Activated CD8-positive, alpha-beta T cell treated with anti-CD3 and anti-CD28 coated beads for 36 hours (primary cell): ENCODE results near the gene STAT2. TPM values are rescaled to one million over a fixed set of nuclear protein-coding genes. Genes with fewer than 3 reads are reported as not detected.
"Not testable (repeated sequence)": the region's sequence is repeated elsewhere in the genome, so short reads cannot be mapped to it uniquely, and the experiment has no call there.

Experiments used
- ATAC-seq: fragments of 200-7000 bp; cut with Tn5 transposase; one replicate; pipeline ENCODE4 v1.10.0; 2021; ENCODE audit warnings: mild to moderate bottlenecking, moderate library complexity
- CTCF ChIA-PET: fragments of 350-600 bp; sonication (Branson Sonifier 250); formaldehyde crosslinking; loops from one replicate; lab custom pipeline; 2021; ENCODE audit warnings: antibody characterized with exemption; lab: Charles Lee
- POLR2A ChIA-PET: fragments of 350-600 bp; sonication (Branson Sonifier 250); formaldehyde crosslinking; loops from one replicate; lab custom pipeline; 2021; ENCODE audit warnings: antibody characterized with exemption; lab: Charles Lee
- DNase-seq: peaks from one replicate; pipeline ENCODE4 v3.0.0-alpha.2; 2020
- H3K27ac Mint-ChIP-seq: one replicate; pipeline ENCODE4 v1.8.0; 2021; ENCODE audit warnings: mild to moderate bottlenecking, mixed read lengths
- H3K27me3 Mint-ChIP-seq: one replicate; pipeline ENCODE4 v1.8.0; 2021; ENCODE audit warnings: mixed read lengths
- H3K36me3 Mint-ChIP-seq: one replicate; pipeline ENCODE4 v1.8.0; 2021; ENCODE audit warnings: low read depth, mixed read lengths
- H3K4me1 Mint-ChIP-seq: one replicate; pipeline ENCODE4 v1.8.0; 2021; ENCODE audit warnings: low read depth, mixed read lengths
- H3K4me3 Mint-ChIP-seq: one replicate; pipeline ENCODE4 v1.8.0; 2021; ENCODE audit warnings: mild to moderate bottlenecking, moderate library complexity, mixed read lengths
- H3K9me3 Mint-ChIP-seq: one replicate; pipeline ENCODE4 v1.8.0; 2021; ENCODE audit warnings: mixed read lengths
- intact Hi-C: fragments of 100-400 bp; cut with micrococcal nuclease; formaldehyde crosslinking; loops from one replicate; pipeline ENCODE4 v1.10.0; 2022
- total RNA-seq, 2 experiments: library from RNA; stranded (reverse); gene quantifications; one replicate each; pipeline ENCODE4 v1.2.3, GENCODE V29; 2021
- TF ChIP-seq, protein P1 (sequence below): fragments of 200-600 bp; IDR thresholded peaks from one replicate; pipeline ENCODE4 v1.8.0; 2022; ENCODE audit warnings: antibody characterized with exemption, mild to moderate bottlenecking

Gene STAT2
- total RNA-seq, 2 experiments from 2014 or later, result 64.4 to 69.7 TPM

DNA sequence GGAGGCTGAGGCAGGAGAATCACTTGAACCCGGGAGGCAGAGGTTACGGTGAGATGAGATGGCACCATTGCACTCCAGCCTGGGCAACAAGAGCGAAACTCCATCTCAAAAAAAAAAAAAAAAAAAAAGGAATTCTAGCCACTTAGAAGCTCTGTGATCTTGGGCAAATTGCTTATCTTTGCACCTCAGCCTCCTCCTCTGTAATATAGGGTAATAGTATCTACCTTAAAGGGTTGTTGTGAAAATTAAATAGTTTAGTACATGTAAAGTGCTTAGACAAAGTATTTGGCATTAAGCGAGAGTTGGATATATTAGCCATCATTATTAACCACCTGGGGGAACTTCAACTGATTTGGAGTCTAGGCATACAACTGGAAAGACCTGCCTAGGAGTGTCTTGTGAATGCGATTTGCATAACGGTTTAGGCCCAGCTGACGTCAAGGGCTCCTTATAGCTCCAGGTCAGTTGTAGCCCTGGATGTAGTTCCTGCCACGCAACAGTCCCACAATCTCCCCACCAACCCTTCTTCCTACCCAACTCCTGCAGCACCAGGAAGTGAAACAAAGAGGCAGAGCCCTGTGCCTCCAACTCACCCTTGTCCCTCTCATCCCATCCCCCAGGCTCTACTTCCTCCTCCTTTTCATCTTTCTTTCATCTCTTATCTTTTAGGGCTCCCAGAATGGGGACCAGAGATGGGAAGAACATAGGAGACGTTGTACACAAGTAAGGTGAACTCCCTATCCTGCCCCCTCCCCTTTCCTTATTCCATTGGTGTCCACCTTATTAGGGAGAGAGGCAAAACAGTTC is 23.3 kb downstream of the STAT2 start:
- peaks cover 51% of the 10 kb centered on the region for H3K4me1 Mint-ChIP-seq
- no peak for DNase-seq
- POLR2A ChIA-PET, result interaction anchor here (0.5 to 5.6 kb wide), 7 partner anchors 13 to 131 kb away, joined by 3 to 42 read pairs (median 3); partner anchors contain the start of genes SPRYD4 and STAT2
- peaks cover 20% of the 10 kb centered on the region for H3K36me3 Mint-ChIP-seq
- intact Hi-C loops, result no loop called here
- H3K27ac Mint-ChIP-seq, result peak overlapping the region; percentile 66
- H3K4me3 Mint-ChIP-seq, result no peak overlapping the region
- no peaks in the 10 kb centered on the region for H3K9me3 Mint-ChIP-seq
- TF ChIP-seq, protein P1, sequence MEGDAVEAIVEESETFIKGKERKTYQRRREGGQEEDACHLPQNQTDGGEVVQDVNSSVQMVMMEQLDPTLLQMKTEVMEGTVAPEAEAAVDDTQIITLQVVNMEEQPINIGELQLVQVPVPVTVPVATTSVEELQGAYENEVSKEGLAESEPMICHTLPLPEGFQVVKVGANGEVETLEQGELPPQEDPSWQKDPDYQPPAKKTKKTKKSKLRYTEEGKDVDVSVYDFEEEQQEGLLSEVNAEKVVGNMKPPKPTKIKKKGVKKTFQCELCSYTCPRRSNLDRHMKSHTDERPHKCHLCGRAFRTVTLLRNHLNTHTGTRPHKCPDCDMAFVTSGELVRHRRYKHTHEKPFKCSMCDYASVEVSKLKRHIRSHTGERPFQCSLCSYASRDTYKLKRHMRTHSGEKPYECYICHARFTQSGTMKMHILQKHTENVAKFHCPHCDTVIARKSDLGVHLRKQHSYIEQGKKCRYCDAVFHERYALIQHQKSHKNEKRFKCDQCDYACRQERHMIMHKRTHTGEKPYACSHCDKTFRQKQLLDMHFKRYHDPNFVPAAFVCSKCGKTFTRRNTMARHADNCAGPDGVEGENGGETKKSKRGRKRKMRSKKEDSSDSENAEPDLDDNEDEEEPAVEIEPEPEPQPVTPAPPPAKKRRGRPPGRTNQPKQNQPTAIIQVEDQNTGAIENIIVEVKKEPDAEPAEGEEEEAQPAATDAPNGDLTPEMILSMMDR, result no peak
- H3K27me3 Mint-ChIP-seq, result no peaks in the 10 kb centered on the region
- ATAC-seq, result no peak
- CTCF ChIA-PET, result interaction anchor here (0.8 to 3.3 kb wide), 4 partner anchors 10 to 128 kb away, joined by 4 to 13 read pairs (median 6); partner anchors contain the start of gene STAT2

DNA sequence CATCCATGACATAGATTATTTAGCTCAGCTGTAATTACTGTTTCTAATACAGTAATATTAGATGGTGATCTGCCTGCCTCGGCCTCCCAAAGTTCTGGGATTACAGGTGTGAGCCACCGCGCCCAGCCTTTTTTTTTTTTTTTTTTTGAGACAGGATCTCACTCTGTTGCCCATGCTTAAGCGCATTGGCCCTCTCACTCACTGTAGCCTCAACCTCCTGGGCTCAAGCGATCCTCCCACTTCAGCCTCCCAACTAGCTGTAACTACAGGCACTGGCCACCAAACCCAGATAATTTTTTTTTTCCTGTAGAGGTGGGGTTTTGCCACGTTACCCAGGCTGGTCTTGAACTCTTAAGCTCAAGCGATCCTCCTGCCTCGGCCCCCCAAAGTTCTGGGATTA is 24.4 kb downstream of the STAT2 start:
- H3K27ac Mint-ChIP-seq, result peak overlapping the region; percentile 18
- H3K27me3 Mint-ChIP-seq, H3K4me3 Mint-ChIP-seq, DNase-seq, H3K9me3 Mint-ChIP-seq, ATAC-seq, intact Hi-C loops: not testable (repeated sequence)
- H3K4me1 Mint-ChIP-seq, result peaks cover 55% of the 10 kb centered on the region
- CTCF ChIA-PET, result interaction anchor here (1.5 to 3.3 kb wide), 2 partner anchors 24 to 128 kb away, joined by 4 to 13 read pairs; partner anchors contain the start of gene STAT2
- POLR2A ChIA-PET, result interaction anchor here (1.0 to 3.8 kb wide), 6 partner anchors 15 to 37 kb away, joined by 3 to 28 read pairs (median 4); partner anchors contain the start of genes CNPY2 and STAT2
- peaks cover 23% of the 10 kb centered on the region for H3K36me3 Mint-ChIP-seq

DNA sequence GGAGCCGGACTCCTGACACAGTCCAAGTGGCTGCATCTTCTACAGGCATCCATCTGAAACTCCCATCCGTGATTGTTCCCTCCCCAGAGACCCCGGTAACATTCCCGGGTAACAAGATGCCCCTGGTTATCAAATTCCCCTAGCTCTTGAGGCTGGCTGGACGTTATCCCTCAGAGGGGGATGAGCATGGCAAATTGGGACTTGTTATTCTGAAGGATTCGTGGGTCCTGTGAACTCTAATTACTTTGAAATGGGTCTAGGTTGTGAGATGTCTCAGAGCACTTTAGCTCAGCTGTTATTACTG is 25.5 kb downstream of the STAT2 start:
- no peak for DNase-seq
- H3K36me3 Mint-ChIP-seq, result peaks cover 15% of the 10 kb centered on the region
- TF ChIP-seq, protein P1, result no peak
- peak overlapping the region; percentile 86 for H3K4me3 Mint-ChIP-seq
- CTCF ChIA-PET, result interaction anchor here (2.9 to 3.3 kb wide), 2 partner anchors 25 to 130 kb away, joined by 10 to 13 read pairs; partner anchors contain the start of gene STAT2
- intact Hi-C loops, result loop anchor here (1.0 kb wide), 1 partner anchor 134 kb away; the partner anchor contains the start of gene SPRYD4
- H3K9me3 Mint-ChIP-seq, result no peaks in the 10 kb centered on the region
- H3K27ac Mint-ChIP-seq, result peak overlapping the region; percentile 99
- no peaks in the 10 kb centered on the region for H3K27me3 Mint-ChIP-seq
- no peak for ATAC-seq
- POLR2A ChIA-PET, result interaction anchor here (0.8 to 3.8 kb wide), 6 partner anchors 10 to 196 kb away, joined by 3 to 28 read pairs (median 4); partner anchors contain the start of genes CNPY2, CS, STAT2 and TIMELESS
- peaks cover 45% of the 10 kb centered on the region for H3K4me1 Mint-ChIP-seq

DNA sequence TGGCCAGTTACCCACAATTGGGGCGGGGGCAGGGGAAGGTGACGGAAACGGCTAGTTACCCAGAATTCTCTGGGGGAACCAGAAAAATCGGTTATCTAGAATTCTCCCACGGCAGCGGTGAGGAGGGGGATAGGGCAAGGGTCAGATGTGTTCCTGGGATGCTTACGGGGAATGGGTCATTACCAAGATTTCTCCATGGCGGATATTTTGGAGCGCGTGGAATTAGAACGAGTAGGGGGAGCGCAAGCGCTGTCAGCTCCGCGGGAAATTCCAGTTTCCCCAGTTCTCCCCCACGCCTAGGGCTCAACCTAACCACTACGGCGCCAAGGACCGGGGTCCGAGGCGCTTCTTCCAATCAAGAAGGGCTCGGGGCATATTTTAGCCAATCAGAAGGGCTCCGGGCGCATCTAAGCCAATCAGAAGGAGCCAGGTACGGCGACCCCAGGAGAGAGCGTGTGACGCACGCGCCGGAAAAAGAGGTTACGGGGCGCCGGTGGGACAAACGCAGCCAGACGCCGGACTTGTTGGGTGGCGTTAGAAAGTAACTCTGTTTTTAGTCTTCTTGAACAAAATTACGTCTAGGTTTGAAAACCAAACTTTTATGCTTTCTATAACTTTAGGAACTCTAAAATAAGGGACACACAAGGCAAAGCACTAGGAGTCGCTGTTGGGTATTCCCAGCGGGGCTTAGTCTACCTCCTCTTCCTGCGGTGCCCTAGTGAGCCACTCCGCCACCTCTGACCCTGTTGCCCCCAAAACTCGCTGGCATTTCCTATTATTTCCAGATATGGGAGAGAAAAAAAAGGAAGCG is 26.0 kb downstream of the STAT2 start, which contains the start of gene PAN2:
PAN2 (minus strand) TSS at position 322 of the 811 bp plus-strand sequence. CDS start 906 bp downstream, outside the sequence.
- intact Hi-C loops, result loop anchor here (1.0 kb wide), 1 partner anchor 134 kb away; the partner anchor contains the start of gene SPRYD4
- peak; percentile 98 for DNase-seq
- peak; percentile 87 for ATAC-seq
- H3K27me3 Mint-ChIP-seq, result no peaks in the 10 kb centered on the region
- CTCF ChIA-PET, result interaction anchor here (0.9 to 3.3 kb wide), 8 partner anchors 9 to 216 kb away, joined by 3 to 13 read pairs (median 4); partner anchors contain the start of genes STAT2, TIMELESS and ZC3H10
- peaks cover 40% of the 10 kb centered on the region for H3K4me1 Mint-ChIP-seq
- no peaks in the 10 kb centered on the region for H3K9me3 Mint-ChIP-seq
- peak within 1 kb of the TSS; percentile 99 for H3K27ac Mint-ChIP-seq
- POLR2A ChIA-PET, result interaction anchor here (0.8 to 3.8 kb wide), 10 partner anchors 9 to 196 kb away, joined by 3 to 28 read pairs (median 4); partner anchors contain the start of genes CNPY2, CS, RNF41 and STAT2
- TF ChIP-seq, protein P1, result peak; percentile 61
- H3K36me3 Mint-ChIP-seq, result peaks cover 10% of the 10 kb centered on the region
- peak within 1 kb of the TSS; percentile 86 for H3K4me3 Mint-ChIP-seq
